ENCODE measurements around the gene NPHS1.

GRCh38 chr19:35813043-35813890 lies 39.0 kb downstream of the NPHS1 start:
- TF ChIP-seq CTCF (IDR thresholded peaks at IDR 0.05): no peak
- TF ChIP-seq POLR2A (IDR thresholded peaks at IDR 0.05): no peak
- TF ChIP-seq POLR2AphosphoS5 (IDR thresholded peaks at IDR 0.05; ENCODE audit: insufficient read depth in 1 of 2, low read depth in 1 of 2): no peak

Measured in vagina (tissue), 2 donors.